GF-D8 (cell line): ENCODE measurements around the gene LEPR.
"Not testable (repeated sequence)": the region's sequence is repeated elsewhere in the genome, so short reads cannot be mapped to it uniquely, and the experiment has no call there.

Experiments
- DNase-seq: peaks from one replicate; lab custom pipeline; 2025; lab: John Stamatoyannopoulos, UW

The LEPR gene

GRCh38 chr1:65435987-65436386 lies 15.5 kb downstream of the LEPR start:
- no peak for DNase-seq

GRCh38 chr1:65437616-65438015 lies 17.1 kb downstream of the LEPR start:
- DNase-seq = no peak

GRCh38 chr1:65440322-65440900 lies 19.9 kb downstream of the LEPR start:
- no peak for DNase-seq

GRCh38 chr1:65440915-65441314 lies 20.4 kb downstream of the LEPR start:
- DNase-seq = no peak

GRCh38 chr1:65441464-65441863 lies 21.0 kb downstream of the LEPR start:
- DNase-seq = no peak

GRCh38 chr1:65442442-65442841 lies 22.0 kb downstream of the LEPR start:
- DNase-seq = no peak

GRCh38 chr1:65443647-65444046 lies 23.2 kb downstream of the LEPR start:
- DNase-seq = no peak

- DNase-seq = no peak
Observed at GRCh38 chr1:65444128-65444640, 23.7 kb downstream of the LEPR start.

GRCh38 chr1:65445837-65446236 lies 25.4 kb downstream of the LEPR start:
- DNase-seq = no peak

- DNase-seq = no peak
Observed at GRCh38 chr1:65449214-65449823, 28.9 kb downstream of the LEPR start.

GRCh38 chr1:65455678-65456077 lies 35.2 kb downstream of the LEPR start:
- not testable (repeated sequence) for DNase-seq

- DNase-seq = no peak
Observed at GRCh38 chr1:65456481-65456880, 36.0 kb downstream of the LEPR start.

GRCh38 chr1:65457868-65458267 lies 37.4 kb downstream of the LEPR start:
- DNase-seq = no peak

GRCh38 chr1:65458730-65459396 lies 38.4 kb downstream of the LEPR start:
- no peak for DNase-seq

GRCh38 chr1:65459397-65459768 lies 38.9 kb downstream of the LEPR start:
- no peak for DNase-seq

- DNase-seq = not testable (repeated sequence)
Observed at GRCh38 chr1:65465837-65466236, 45.4 kb downstream of the LEPR start.

- no peak for DNase-seq
Observed at GRCh38 chr1:65467536-65467935, 47.1 kb downstream of the LEPR start.

- DNase-seq = no peak
Observed at GRCh38 chr1:65469126-65469888, 48.8 kb downstream of the LEPR start.

- DNase-seq = no peak
Observed at GRCh38 chr1:65469889-65470340, 49.4 kb downstream of the LEPR start.
